CD4-positive, alpha-beta T cell treated with Interleukin-21 for 1 hour (primary cell): ENCODE data around the gene TXNRD3.
"Not testable (repeated sequence)": the region's sequence is repeated elsewhere in the genome, so short reads cannot be mapped to it uniquely, and the experiment has no call there.

Source experiments
- DNase-seq: peaks from one replicate; pipeline ENCODE4 v3.0.0-alpha.2; 2020

TXNRD3 gene

GRCh38 chr3:126638790-126639189 lies 16.1 kb downstream of the TXNRD3 start:
- no peak for DNase-seq

DNA sequence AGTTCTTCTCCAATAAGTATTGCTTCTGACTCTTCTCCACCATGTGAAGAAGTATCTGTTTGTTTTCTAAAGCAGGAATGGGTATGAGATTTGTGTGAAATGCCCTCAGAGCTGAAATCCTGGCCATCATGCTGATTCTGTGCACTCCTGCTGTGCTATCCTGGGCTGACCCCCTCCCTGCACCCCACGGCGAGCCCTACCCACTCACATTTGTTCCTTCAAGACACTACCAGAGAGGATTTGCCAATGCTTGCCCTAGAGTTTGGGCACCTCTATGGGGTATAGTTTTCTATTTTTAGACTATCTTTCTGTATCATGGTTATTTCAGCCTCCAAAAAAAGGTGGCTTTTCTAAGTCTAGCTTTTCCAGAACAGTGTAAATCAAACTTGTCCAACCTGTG lies 18.5 kb downstream of the TXNRD3 start:
- DNase-seq: no peak

GRCh38 chr3:126634803-126635202 lies 20.1 kb downstream of the TXNRD3 start:
- DNase-seq: no peak

- no peak for DNase-seq
Observed at GRCh38 chr3:126630020-126630419, 24.9 kb downstream of the TXNRD3 start.

- DNase-seq: not testable (repeated sequence)
Observed at GRCh38 chr3:126625735-126626134, 29.2 kb downstream of the TXNRD3 start.

GRCh38 chr3:126622694-126623093 lies 32.2 kb downstream of the TXNRD3 start:
- no peak for DNase-seq

DNA sequence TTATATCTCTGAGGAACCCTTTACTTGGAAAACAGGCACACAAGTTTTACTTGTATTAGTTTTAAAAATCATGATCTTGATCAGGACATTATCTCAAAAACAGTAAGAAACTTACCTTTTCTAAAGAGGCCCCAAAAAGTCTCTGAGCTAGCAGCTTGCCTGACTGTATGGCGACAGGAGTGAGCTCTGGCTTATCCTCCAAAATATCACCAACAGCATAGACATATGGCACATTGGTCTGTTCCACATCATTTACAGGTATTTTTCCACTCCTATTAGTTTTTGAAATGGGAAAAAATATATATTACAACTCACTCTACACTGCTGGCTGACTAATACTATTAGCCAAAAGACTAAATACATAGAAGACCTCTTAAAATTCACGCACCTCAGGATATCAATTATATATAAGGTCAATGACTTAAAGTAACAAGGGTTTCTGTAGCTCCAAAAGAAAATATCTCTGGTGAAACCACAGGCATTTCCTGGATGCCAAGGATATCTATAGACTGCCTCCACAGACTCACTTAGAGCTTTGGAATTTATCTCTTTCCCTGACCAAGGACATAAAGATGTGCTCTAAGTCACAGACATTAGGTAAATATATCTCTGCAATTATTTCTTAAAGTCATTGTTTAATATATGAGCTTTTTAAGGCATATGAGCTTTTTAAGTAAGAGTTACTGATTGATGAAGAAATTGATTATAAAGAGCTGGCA lies 33.1 kb downstream of the TXNRD3 start:
- no peak for DNase-seq

DNA sequence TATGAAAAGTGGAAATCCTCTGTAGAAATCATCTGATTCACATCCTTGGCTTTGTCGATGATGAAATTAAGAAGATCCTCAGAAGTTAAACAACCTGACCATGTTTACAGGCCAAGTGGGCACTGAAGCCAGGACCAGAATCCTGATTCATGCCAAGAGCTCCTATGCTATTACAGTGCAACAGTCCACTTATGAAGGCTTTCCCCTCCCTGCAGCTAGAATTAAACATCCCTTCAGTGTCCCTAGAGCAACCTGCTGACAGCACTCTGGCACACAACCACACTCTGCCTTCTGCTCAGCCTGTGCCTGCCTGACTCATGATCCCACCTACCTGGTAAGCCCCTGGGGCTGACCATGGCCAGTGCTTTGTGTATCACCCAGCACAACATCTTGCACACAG lies 33.8 kb downstream of the TXNRD3 start:
- DNase-seq: no peak

DNA sequence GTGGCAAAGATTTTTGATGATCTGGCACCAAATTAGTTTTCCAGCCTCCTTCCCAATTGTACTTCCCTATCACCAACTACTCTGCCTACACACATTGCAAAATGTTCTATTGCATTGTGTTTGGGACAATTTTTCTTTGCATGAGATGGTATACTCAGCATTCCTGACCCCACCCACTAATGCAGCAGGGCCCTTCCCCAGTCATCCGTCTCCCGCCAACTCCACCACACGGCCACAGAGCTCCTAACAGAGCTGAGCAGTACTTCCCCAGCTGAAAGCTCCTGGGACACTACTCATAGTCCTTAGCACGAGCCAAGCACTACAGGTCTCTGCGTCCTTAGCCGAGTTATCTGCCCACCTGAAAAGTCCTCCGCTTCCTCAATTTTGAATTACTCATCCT lies 34.2 kb downstream of the TXNRD3 start:
- DNase-seq: no peak

- no peak for DNase-seq
Observed at GRCh38 chr3:126618760-126619159, 36.2 kb downstream of the TXNRD3 start.

DNA sequence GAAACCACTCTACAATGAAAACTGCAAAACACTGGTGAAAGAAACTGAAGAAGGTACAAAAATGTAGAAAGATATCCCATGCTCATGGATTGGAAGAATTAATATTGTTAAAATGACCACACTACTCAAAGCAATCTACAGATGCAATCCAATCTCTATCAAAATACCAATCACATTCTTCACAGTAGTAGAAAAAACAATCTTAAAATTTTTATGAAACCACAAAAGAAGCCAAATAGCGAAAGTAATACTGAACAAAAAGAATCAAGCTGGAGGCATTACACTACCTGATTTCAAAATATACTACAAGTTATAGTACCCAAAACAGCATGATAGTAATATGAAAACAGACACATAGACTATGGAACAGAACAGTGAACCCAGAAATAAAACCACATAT lies 36.9 kb downstream of the TXNRD3 start:
- DNase-seq: no peak

- DNase-seq: no peak
Observed at GRCh38 chr3:126617571-126617970, 37.4 kb downstream of the TXNRD3 start.

GRCh38 chr3:126616931-126617330 lies 38.0 kb downstream of the TXNRD3 start:
- DNase-seq: no peak

GRCh38 chr3:126613479-126614188 lies 41.3 kb downstream of the TXNRD3 start:
- DNase-seq: no peak

DNA sequence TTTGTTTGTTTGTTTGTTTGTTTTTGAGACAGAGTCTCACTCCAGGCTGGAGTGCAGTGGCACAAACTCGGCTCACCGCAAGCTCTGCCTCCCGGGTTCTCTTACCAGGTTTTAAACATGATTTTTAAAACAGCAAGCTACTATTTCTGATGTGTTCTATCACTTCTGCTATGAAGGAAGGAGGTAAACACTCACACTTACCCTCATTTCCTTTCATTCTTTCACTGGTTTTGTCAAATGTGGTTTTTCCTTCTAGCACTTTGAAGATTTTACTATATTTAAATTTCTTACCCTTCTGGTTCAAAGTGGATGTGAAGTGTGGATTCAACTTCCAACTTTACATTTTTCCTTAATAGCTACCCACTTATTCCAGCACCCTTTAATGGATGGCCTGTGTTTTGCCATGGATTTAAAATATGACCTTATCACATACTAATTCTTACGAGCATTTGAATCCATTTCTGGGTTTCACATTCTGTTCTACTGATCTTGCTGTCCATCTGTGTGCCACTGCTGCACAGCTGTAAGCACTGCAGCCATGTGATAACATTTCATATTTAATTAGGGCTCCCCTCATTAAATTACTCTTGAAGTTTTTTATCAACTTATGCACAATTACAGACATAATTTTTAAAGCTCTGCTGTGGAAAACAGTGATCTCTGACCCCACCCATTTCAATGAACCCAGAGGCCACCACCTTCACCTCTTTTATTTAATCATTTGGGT lies 42.3 kb downstream of the TXNRD3 start:
- DNase-seq: no peak

GRCh38 chr3:126609909-126610308 lies 45.0 kb downstream of the TXNRD3 start:
- DNase-seq: no peak

DNA sequence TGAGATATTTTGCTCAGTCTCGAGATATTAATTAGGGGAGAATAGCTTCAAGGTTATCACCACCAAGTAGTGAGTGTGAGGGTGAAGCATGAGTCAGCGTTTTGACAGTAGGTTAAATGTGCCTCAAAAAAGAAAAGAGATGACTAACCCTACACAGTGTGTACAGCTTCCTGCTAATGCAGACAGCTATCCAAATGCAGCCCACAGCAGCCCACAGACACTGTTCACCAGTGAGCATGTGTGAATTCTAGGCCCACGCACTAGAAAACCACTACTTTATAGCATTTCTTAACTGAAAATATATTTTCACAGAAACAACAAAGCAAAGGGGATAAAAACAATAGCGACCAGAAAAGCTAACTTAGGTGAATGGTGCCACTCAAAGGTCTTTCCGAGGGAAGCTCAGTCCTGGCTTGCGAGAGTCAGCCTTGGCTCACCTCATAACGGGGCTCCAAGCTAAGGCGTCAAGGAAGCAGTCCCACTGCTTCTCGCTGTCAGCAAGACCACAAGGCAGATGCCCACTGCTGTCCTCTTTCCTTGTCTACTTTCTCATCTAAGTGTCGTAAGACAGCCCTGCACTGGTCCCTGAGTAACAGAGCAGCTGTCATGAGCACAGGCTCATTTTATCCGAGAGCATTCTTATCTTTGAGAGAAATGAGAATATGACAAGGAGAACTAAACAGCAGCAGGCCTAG lies 47.6 kb downstream of the TXNRD3 start:
- peak; percentile 20 for DNase-seq

DNA sequence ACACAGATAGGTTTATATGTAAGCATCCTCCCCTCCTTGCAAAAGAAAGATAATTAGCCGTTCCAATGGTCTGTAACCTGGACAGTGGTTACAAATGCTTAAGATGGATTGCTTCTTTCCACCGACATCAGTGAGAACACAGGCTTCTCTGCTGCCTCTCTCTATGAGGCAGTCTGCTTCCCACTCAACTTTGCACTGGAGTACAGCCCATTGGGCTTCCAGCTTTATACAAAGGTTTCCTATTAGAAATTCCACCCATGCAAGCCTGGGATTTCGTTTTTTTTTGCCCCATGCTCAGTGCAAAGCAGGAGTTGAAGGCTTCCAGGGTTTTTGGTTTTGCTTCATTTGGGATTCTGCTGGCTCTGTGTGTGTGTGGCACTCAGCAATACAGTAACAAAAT lies 48.9 kb downstream of the TXNRD3 start:
- no peak for DNase-seq

GRCh38 chr3:126604691-126605090 lies 50.2 kb downstream of the TXNRD3 start:
- DNase-seq: no peak

DNA sequence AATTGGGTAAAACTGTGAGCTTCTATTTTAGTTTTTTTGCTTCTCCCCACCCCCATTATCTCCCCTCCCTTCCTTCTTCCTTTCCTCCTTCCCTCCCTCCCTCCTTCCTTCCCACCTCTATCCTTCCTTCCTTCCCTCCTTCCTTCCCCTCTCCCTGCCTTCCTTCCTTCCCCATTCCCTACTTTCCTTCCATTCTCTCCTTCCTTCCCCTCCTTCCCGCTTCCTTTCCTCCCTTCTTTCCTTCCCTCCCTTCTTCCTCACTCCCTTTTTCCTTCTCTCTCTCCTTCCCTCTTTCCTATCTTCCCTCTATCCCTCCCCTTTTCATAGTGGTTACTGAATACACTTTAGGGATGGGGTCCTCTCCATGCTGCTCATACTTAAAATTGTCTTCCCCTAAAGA lies 55.8 kb downstream of the TXNRD3 start:
- no peak for DNase-seq

GRCh38 chr3:126595479-126595878 lies 59.4 kb downstream of the TXNRD3 start:
- DNase-seq: not testable (repeated sequence)

DNA sequence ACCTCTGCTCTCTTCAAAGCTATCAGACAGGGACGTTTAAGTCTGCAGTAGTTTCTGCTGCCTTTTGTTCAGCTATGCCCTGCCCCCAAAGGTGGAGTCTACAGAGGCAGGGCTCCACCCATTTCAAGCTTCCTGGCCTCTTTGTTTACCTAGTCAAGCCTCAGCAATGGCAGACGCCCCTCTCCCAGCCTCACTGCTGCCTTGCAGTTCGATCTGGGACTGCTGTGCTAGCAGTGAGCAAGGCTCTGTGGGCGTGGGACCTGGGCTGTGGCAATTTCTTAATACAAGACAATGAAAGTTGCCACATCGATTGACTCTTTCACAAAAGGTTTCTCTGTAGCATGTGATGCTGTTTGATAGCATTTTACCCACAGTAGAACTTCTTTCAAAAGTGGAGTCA lies 63.4 kb downstream of the TXNRD3 start:
- DNase-seq: not testable (repeated sequence)

- DNase-seq: no peak
Observed at GRCh38 chr3:126582311-126582710, 72.6 kb downstream of the TXNRD3 start.
